Measurements from ENCODE around the gene ANKRD16. TPM values are rescaled to one million over a fixed set of nuclear protein-coding genes. Genes with fewer than 3 reads are reported as not detected.

ANKRD16 gene
- total RNA-seq, 4 donors from 2014 or later = 3.3 to 8.9 (median 5.9) TPM

DNA sequence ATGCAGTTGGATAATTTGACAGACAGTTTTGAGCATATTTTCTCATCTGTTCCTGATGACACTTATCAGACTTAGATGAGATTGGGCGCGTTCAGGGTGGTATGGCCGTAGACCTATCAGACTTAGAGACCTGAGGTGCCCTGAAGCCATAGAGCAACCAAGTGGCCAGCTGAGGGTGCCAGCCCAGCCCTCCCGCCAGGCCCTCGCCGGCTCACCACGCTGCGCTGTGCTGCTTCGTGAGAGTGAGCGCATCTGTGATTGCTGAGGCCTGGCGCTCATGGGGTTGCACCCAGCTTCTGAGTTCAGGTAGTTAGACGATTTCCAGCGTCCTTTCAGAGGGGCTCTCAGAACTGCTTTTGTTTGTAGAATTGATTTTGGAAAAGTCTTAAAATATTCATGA lies 10.6 kb upstream of the ANKRD16 start:
- Histone ChIP-seq H3K36me3 (peaks cover 0 to 31% of the 10 kb centered on the region in 2 donors), H3K27me3 (no peaks in the 10 kb centered on the region), H3K4me3 (no peak overlapping the region), H3K4me1 (peaks cover 0 to 2% (median 0%) of the 10 kb centered on the region in 3 donors), H3K27ac (no peak overlapping the region), H3K9me3 (peaks cover 0 to 6% (median 0%) of the 10 kb centered on the region in 3 donors)
- 90% methylated on average over 2 to 4 of the region's 13 CpGs for WGBS, 2 donors (ENCODE audit: low coverage in 1 of 2)
- TF ChIP-seq EP300 (IDR thresholded peaks at IDR 0.05) = no peak
- TF ChIP-seq, protein P1, sequence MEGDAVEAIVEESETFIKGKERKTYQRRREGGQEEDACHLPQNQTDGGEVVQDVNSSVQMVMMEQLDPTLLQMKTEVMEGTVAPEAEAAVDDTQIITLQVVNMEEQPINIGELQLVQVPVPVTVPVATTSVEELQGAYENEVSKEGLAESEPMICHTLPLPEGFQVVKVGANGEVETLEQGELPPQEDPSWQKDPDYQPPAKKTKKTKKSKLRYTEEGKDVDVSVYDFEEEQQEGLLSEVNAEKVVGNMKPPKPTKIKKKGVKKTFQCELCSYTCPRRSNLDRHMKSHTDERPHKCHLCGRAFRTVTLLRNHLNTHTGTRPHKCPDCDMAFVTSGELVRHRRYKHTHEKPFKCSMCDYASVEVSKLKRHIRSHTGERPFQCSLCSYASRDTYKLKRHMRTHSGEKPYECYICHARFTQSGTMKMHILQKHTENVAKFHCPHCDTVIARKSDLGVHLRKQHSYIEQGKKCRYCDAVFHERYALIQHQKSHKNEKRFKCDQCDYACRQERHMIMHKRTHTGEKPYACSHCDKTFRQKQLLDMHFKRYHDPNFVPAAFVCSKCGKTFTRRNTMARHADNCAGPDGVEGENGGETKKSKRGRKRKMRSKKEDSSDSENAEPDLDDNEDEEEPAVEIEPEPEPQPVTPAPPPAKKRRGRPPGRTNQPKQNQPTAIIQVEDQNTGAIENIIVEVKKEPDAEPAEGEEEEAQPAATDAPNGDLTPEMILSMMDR (IDR thresholded peaks at IDR 0.05) = no peak
- no peak for TF ChIP-seq POLR2AphosphoS5 (IDR thresholded peaks at IDR 0.05)
- no peak for TF ChIP-seq POLR2A (IDR thresholded peaks at IDR 0.05)
- no peak for ATAC-seq

GRCh38 chr10:5898163-5898562 lies 8.5 kb upstream of the ANKRD16 start:
- Histone ChIP-seq H3K9me3 (peaks cover 0 to 6% (median 0%) of the 10 kb centered on the region in 3 donors), H3K36me3 (peaks cover 0 to 44% of the 10 kb centered on the region in 2 donors), H3K4me3 (no peak overlapping the region), H3K4me1 (peaks cover 0 to 2% (median 0%) of the 10 kb centered on the region in 3 donors), H3K27ac (no peak overlapping the region), H3K27me3 (no peaks in the 10 kb centered on the region)
- TF ChIP-seq POLR2A (IDR thresholded peaks at IDR 0.05) (no peak), EP300 (IDR thresholded peaks at IDR 0.05) (no peak), POLR2AphosphoS5 (IDR thresholded peaks at IDR 0.05) (no peak)
- TF ChIP-seq, protein P1 (IDR thresholded peaks at IDR 0.05) = no peak
- WGBS, 2 donors (ENCODE audit: low coverage in 1 of 2) = 100% methylated on average over 3 to 7 of the region's 7 CpGs
- ATAC-seq = no peak

- Histone ChIP-seq H3K27me3 (no peaks in the 10 kb centered on the region), H3K4me1 (peaks cover 0 to 9% (median 0%) of the 10 kb centered on the region in 3 donors), H3K9me3 (peaks cover 0 to 6% (median 0%) of the 10 kb centered on the region in 3 donors), H3K4me3 (no peak overlapping the region), H3K36me3 (peaks cover 0 to 44% of the 10 kb centered on the region in 2 donors), H3K27ac (no peak overlapping the region)
- 90 to 94% methylated on average over 8 of the region's 8 CpGs for WGBS, 2 donors (ENCODE audit: low coverage in 1 of 2)
- no peak for ATAC-seq
- TF ChIP-seq POLR2AphosphoS5 (IDR thresholded peaks at IDR 0.05) = no peak
- TF ChIP-seq, protein P1 (IDR thresholded peaks at IDR 0.05) = no peak
- TF ChIP-seq EP300 (IDR thresholded peaks at IDR 0.05) = no peak
- TF ChIP-seq POLR2A (IDR thresholded peaks at IDR 0.05) = no peak
Measured at GRCh38 chr10:5897504-5897903, 7.8 kb upstream of the ANKRD16 start.

DNA sequence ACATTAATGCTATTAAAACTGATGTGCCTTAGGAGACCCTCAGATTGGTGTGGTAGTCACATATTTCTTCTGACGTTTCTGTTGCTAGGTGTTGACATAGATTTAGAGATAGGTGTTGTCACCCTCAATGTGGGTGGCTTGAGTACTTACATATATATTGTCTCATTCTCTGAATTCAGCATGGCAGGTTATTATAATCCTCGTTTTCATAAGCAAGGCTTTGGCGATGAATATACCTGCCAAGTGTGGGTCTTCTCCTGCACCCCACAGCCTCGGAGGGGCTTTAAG lies 7.3 kb upstream of the ANKRD16 start:
- Histone ChIP-seq H3K4me1 (peaks cover 0 to 14% (median under 1%) of the 10 kb centered on the region in 3 donors), H3K4me3 (no peak overlapping the region), H3K36me3 (peaks cover 0 to 44% of the 10 kb centered on the region in 2 donors), H3K27me3 (no peaks in the 10 kb centered on the region), H3K27ac (no peak overlapping the region), H3K9me3 (peaks cover 0 to 6% (median 0%) of the 10 kb centered on the region in 3 donors)
- ATAC-seq = no peak
- TF ChIP-seq, protein P1 (IDR thresholded peaks at IDR 0.05) = no peak
- no peak for TF ChIP-seq EP300 (IDR thresholded peaks at IDR 0.05)
- 79 to 89% methylated on average over 4 of the region's 4 CpGs for WGBS, 2 donors (ENCODE audit: low coverage in 1 of 2)

DNA sequence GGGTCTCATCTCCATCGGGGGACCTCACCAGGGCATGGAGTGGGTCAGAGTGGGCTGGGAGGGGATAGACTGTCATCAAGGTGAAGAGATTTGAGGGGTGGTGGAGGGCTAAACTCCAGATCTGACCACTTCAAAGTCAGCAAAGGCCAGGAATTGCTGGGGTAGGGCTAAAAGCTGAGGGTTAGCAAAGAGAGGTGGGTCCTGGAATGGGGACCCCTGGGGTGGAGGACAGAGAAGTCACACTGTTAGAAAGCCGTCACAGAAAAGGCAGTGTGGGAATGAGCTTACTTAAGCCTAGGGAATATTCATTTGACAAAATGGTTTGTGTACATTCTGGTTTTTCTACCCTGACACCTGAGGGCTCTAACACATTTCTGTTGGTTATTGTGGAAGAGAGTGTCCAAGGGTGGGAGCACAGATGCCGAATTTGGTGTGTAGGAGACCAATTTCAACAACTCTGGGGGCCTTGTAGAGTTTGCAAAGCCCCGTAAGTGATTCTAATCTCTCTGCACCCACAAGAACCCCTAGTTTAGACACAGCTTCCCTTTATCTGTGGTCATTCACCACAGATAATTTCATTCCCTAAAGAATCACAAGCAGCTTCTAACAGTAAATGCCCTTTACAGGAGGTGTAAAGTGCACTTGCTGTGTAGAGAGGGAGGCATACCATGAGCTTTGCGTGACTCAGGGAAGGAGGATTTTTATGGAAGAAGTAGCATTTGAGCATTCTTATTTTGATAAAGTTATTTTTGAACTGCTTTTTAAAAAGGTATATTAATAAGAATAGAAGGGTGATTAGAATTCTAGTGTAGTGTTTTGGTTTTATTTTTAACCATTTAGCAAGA lies 6.7 kb upstream of the ANKRD16 start:
- peaks cover 0 to 20% (median 4%) of the 10 kb centered on the region in 3 donors for H3K4me1 ChIP-seq
- no peak overlapping the region for H3K27ac ChIP-seq
- no peaks in the 10 kb centered on the region for H3K27me3 ChIP-seq
- ATAC-seq = no peak
- WGBS, 2 donors (ENCODE audit: low coverage in 1 of 2) = 89 to 90% methylated on average over 1 to 5 of the region's 5 CpGs
- H3K4me3 ChIP-seq = no peak overlapping the region
- TF ChIP-seq, protein P1 (IDR thresholded peaks at IDR 0.05) = no peak
- no peak for TF ChIP-seq EP300 (IDR thresholded peaks at IDR 0.05)
- TF ChIP-seq POLR2AphosphoS5 (IDR thresholded peaks at IDR 0.05) = no peak
- TF ChIP-seq POLR2A (IDR thresholded peaks at IDR 0.05) = no peak
- H3K9me3 ChIP-seq = peaks cover 0 to 6% (median 0%) of the 10 kb centered on the region in 3 donors
- peaks cover 0 to 44% of the 10 kb centered on the region in 2 donors for H3K36me3 ChIP-seq
